ENCODE measurements around the gene MAP3K1.

GRCh38 chr5:56871777-56872176 lies 56.4 kb downstream of the MAP3K1 start:
- no peak for TF ChIP-seq CTCF (IDR thresholded peaks at IDR 0.05 in 4 of 5, conservative IDR thresholded peaks at IDR 0.05 in 1 of 5)
- no peak for TF ChIP-seq POLR2A (IDR thresholded peaks at IDR 0.05)
